ENCODE measurements around the gene MTHFD1L.

DNA sequence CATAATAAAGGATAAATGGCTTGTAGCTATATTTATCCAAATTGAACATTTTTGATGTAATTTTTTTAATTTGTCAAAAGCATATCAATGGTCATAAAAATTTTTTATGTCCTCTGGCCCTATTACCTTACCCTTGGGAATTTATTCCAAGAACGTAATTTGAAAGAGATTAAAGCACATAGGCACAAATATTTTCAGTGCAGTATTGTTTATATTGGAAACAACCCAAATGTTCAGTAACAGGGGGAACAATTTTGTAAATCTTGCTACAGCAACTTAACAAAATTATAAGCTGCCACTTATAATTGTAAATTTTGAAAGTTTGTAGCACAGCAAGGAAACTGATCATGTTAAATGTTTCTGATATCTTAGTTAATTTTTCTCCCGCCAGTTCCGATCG, 142.4 kb downstream of the MTHFD1L start:
- TF ChIP-seq POLR2A (IDR thresholded peaks at IDR 0.05; ENCODE audit: low read depth, low read length) (no peak), SPI1 (IDR thresholded peaks at IDR 0.05; ENCODE audit: low read depth, low read length) (no peak), POLR2AphosphoS5 (IDR thresholded peaks at IDR 0.05; ENCODE audit: low read depth, low read length) (no peak)

Data from GM12891 (cell line).